BJ (cell line): ENCODE data around the gene TSR1. TPM values are rescaled to one million over a fixed set of nuclear protein-coding genes. Genes with fewer than 3 reads are reported as not detected.

Source experiments
- CTCF ChIA-PET: fragments of 350-600 bp; formaldehyde crosslinking; extraction: SDS; loops from one replicate; lab custom pipeline; 2021; ENCODE audit warnings: antibody characterized with exemption, inconsistent platforms; lab: Yijun Ruan, JAX
- POLR2A ChIA-PET: fragments of 300-600 bp; sonication (Branson Sonifier 250); formaldehyde crosslinking; extraction: SDS; loops from one replicate; lab custom pipeline; 2021; ENCODE audit warnings: antibody characterized with exemption; lab: Charles Lee
- DNase-seq: peaks from one replicate; pipeline ENCODE4 v3.0.0-alpha.2; 2011; ENCODE audit warnings: low read depth
- H3K27me3 ChIP-seq: 2 replicates; pipeline ENCODE4 v1.6.0; 2011; ENCODE audit warnings: low read length; ENCODE audit not compliant: control insufficient read depth, insufficient read depth
- H3K36me3 ChIP-seq: 2 replicates; pipeline ENCODE4 v1.5.1; 2011; ENCODE audit warnings: low read length; ENCODE audit not compliant: control insufficient read depth, insufficient read depth
- H3K4me3 ChIP-seq: 2 replicates; pipeline ENCODE4 v1.5.1; 2011; ENCODE audit warnings: low read depth, mild to moderate bottlenecking, control low read depth, low read length
- polyA plus RNA-seq: library from polyadenylated mRNA; depleted of rRNA; stranded (reverse); fragments of >200 nt; gene quantifications from 2 replicates; pipeline ENCODE4 v1.2.3, GENCODE V29; 2011
- TF ChIP-seq, protein P1 (sequence below): IDR thresholded peaks from 2 replicates; pipeline ENCODE4 v1.5.1; 2011; ENCODE audit warnings: low read depth, mild to moderate bottlenecking, control low read depth, inconsistent platforms, low read length, moderate library complexity; ENCODE audit not compliant: insufficient read depth

Gene TSR1
- polyA plus RNA-seq, 1 experiment = 8.9 TPM

GRCh38 chr17:2299756-2300155 is 36.5 kb downstream of the TSR1 start:
- Histone ChIP-seq H3K27me3 (no peaks in the 10 kb centered on the region), H3K36me3 (peaks cover 16% of the 10 kb centered on the region), H3K4me3 (no peak overlapping the region)
- CTCF ChIA-PET = no interaction called here
- POLR2A ChIA-PET = no interaction called here
- no peak for DNase-seq
- TF ChIP-seq, protein P1, sequence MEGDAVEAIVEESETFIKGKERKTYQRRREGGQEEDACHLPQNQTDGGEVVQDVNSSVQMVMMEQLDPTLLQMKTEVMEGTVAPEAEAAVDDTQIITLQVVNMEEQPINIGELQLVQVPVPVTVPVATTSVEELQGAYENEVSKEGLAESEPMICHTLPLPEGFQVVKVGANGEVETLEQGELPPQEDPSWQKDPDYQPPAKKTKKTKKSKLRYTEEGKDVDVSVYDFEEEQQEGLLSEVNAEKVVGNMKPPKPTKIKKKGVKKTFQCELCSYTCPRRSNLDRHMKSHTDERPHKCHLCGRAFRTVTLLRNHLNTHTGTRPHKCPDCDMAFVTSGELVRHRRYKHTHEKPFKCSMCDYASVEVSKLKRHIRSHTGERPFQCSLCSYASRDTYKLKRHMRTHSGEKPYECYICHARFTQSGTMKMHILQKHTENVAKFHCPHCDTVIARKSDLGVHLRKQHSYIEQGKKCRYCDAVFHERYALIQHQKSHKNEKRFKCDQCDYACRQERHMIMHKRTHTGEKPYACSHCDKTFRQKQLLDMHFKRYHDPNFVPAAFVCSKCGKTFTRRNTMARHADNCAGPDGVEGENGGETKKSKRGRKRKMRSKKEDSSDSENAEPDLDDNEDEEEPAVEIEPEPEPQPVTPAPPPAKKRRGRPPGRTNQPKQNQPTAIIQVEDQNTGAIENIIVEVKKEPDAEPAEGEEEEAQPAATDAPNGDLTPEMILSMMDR = no peak

DNA sequence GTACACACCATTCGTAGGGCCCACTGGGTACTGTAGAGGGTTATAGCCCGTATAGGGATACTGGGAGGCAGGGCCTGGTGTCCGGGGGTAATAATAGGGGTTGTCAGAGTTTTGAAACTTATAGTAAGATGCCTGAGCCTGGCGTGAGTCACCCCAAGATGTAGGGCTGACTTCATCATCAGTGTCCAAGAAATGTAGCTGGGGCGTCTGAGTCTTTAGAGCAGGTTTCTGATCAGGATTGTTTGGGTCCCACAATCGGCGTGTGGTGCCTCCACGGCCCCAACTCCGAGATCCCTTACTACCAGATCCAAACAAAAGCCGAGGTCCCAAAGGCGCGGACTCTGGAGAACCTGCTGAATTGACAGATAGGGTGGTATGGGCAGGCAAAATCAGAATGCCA is 37.1 kb downstream of the TSR1 start:
- ChIA-PET CTCF (no interaction called here), POLR2A (no interaction called here)
- DNase-seq = no peak
- Histone ChIP-seq H3K4me3 (no peak overlapping the region), H3K36me3 (peaks cover 18% of the 10 kb centered on the region), H3K27me3 (no peaks in the 10 kb centered on the region)
- TF ChIP-seq, protein P1 = no peak

GRCh38 chr17:2297023-2297422 is 39.2 kb downstream of the TSR1 start:
- DNase-seq = no peak
- no peaks in the 10 kb centered on the region for H3K27me3 ChIP-seq
- TF ChIP-seq, protein P1 = no peak
- CTCF ChIA-PET = interaction anchor here (0.8 to 1.7 kb wide), 2 partner anchors 14 to 244 kb away, joined by 3 read pairs; no protein-coding TSS in a partner anchor
- POLR2A ChIA-PET = no interaction called here
- peaks cover 18% of the 10 kb centered on the region for H3K36me3 ChIP-seq
- no peak overlapping the region for H3K4me3 ChIP-seq

DNA sequence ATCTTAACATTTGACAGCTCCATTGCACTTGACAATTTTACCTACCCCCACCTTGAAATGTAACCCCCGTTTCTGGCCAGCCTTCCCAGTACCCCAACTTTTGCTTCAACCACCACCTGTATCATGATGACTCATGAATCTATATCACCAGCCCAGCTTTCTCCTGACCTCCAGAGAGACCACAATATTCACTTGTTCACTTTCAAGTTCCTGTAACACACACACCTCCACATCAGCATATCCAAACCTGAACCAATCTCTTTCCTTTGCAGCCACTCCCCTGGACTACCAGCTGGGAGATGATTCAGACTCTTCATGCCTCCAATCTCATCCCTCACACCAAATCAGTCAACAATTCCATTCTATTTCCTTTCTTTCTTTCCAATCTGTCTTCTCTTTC is 40.7 kb downstream of the TSR1 start:
- Histone ChIP-seq H3K4me3 (no peak overlapping the region), H3K27me3 (no peaks in the 10 kb centered on the region), H3K36me3 (peaks cover 18% of the 10 kb centered on the region)
- POLR2A ChIA-PET = no interaction called here
- DNase-seq = no peak
- CTCF ChIA-PET = no interaction called here
- TF ChIP-seq, protein P1 = no peak

DNA sequence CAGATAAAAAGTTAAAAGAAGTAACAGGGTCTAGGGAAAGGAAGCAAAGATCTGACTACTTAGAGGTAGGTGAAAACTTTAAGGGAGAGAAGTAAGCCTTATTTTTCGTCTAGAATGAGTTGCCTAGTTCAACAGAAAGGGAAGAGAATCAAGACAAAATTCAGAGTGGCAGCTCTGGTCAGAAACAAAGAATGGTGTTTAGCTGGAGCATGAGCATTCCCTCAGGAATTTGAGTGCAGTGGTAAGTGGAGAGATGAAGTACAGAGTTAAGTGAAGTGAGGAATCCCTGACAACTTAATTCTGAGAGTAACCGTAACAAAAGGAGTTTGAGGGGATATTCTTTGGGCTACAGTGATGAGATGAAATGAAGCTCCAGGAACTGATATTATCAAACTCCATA is 44.2 kb downstream of the TSR1 start:
- ChIA-PET POLR2A (no interaction called here), CTCF (interaction anchor here (0.8 to 1.4 kb wide), 4 partner anchors 11 to 238 kb away, joined by 3 to 4 read pairs (median 3); no protein-coding TSS in a partner anchor)

More for the DNA sequence above, 44.2 kb downstream of the TSR1 start:
- no peak for DNase-seq
- Histone ChIP-seq H3K4me3 (no peak overlapping the region), H3K27me3 (no peaks in the 10 kb centered on the region), H3K36me3 (peaks cover 6% of the 10 kb centered on the region)
- TF ChIP-seq, protein P1 = no peak
